Measurements from ENCODE around the gene NKPD1.

NKPD1 gene, protein sequence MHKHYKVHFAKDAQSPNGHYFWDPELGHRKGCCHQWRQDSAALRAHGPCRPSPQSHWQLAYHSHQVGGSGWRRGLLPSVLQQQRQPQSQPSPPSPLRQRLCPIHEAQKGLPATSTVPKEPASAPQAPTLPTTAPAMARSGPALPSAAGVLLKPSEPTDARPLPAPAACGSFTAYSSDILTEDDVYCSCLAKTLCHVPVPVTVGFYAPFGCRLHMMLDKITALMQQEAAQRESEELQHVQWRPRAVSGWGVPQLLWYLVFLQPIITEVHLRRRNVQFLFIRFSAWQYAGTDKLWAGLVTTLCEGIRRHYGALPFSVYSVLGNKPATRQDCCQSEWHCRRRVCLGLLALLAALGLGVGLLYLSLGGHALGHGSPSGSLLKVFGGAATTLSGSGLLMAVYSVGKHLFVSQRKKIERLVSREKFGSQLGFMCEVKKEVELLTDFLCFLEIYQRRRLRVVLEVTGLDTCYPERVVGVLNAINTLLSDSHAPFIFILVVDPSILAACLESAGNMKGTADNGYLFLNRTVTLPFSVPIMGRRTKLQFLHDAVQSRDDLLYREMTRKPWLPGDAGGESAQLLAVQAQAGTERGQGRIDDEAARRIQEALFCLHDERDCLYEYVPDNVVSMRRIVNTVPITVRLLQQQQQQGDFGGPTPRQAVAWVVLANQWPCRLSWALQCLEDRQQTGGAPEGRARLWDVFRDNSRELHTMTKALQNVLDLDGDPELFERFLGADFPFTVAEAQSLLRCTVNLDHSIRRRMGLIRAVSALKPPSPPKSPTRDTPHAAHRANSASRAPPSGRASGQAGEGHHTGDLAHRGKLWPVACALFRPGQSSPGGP

DNA sequence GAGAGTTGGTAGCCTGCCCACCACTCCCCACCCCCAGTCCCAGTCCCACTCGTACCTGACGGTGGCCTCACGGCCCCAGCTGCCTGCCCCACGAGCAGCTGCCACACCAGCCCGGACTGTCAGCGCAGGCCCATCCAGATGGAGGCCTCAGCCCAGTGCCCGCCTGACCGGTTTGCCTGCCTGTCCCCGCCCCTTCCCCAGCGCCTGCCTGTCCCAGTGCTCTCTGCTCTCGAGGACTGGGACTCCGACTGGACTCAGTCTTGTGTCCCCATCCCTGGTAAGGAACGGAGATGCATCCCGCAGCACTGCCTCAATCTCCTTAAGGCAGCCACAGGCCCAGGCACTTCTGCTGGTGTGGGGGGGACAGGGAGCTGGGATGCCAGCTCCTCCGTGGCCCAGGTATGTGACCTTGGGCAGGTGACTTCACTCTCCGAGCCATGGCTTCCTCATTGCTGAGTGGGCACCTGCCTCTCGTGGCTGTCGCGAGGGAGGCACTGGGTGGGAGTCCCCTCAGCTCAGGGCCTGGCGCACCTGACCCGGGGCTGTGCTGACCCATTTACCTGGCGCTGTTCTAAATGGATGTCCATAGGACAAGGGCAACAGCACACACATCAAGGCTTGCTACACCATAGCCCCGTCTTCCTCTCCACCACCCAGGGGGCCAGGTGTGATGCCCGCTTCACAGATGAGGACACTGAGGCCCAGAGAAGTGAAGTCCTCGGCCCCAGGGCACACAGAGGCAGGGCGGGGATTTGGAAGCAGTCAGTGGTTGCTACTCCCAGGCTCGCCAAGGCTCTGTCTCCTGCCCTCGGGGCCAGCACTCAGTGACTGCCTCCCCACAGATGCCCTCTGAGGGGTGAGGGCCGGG lies at the start of gene NKPD1:
Gene NKPD1 (minus strand): TSS at position 113 of the 868 bp plus-strand sequence. CDS start 832 bp downstream, outside the sequence.
- no peak for DNase-seq (ENCODE audit: low spot score)
- FAIRE-seq: no peak

DNA sequence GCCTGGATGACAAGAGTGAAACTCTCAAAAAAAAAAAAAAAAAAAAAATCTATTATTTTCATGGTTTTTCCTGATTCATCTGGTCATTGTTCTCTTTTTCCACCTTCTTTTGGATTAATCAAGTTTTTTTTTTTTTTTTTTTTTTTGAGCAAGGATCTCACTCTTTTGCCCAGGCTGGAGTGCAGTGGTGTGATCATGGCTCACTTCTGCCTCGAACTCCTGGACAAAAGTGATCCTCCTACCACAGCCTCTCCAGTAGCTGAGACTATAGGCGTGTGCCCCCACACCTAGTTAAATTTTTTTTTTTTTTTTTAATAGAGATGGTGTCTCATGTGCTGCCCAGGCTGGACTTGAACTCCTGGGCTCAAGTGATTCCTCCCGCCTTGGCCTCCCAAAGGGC lies 45.5 kb upstream of the NKPD1 start:
- FAIRE-seq (no peak), DNase-seq (ENCODE audit: low spot score) (no peak)

DNA sequence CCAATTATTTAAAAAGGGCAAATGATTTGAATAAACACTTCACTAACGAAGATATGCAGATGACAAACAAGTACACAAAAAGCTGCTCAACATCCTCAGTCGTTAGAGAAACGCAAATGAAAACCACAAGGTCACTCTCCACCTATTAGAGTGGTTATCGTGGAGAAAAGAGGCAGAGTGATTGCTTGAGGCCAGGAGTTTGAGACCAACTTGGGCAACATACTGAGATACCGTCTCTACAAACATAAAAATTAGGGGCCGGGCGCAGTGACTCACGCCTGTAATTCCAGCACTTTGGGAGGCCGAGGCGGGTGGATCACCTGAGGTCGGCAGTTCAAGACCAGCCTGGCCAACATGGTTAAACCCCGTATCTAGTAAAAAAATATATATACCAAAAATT lies 45.0 kb upstream of the NKPD1 start:
- FAIRE-seq: no peak

DNA sequence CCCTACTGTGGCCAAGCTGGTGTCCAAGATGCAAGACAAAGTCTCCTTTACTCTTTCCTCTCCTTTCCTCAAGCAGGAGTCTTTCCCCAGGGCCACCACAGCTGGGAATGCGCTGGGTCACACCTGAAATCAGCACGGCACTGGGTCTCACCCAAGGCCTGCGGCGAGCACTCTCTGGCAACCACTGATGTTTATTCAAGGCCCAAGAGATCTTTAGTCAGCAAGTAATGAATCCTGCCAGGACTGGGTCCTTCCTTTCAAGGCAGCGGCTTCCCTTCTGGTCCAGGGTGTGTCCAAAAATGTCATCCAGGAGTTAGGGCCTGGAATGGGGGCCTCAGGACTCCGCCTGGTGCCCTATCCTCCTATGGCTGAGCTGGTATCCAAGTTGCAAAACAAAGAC lies 41.9 kb upstream of the NKPD1 start:
- FAIRE-seq: no peak
- no peak for DNase-seq (ENCODE audit: low spot score)

More for the DNA sequence above, 45.0 kb upstream of the NKPD1 start:
- no peak for DNase-seq (ENCODE audit: low spot score)

DNA sequence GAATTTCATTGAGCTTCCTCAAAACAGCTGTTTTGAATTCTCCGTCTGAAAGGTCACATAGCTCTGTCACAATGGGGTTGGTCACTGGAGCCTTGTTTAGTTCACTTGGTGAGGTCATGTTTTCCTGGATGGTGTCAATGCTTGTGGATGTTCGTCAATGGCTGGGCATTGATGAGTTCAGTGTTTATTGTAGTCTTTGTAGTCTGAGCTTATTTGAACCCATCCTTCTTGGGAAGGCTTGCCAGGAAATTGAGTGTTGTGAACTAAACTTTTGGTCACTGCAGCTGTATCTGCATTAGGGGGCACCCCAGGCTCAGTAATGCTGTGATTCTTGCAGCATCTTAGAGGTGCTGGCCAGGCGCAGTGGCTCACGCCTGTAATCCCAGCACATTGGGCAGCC lies 39.8 kb upstream of the NKPD1 start:
- FAIRE-seq (no peak), DNase-seq (ENCODE audit: low spot score) (no peak)

DNA sequence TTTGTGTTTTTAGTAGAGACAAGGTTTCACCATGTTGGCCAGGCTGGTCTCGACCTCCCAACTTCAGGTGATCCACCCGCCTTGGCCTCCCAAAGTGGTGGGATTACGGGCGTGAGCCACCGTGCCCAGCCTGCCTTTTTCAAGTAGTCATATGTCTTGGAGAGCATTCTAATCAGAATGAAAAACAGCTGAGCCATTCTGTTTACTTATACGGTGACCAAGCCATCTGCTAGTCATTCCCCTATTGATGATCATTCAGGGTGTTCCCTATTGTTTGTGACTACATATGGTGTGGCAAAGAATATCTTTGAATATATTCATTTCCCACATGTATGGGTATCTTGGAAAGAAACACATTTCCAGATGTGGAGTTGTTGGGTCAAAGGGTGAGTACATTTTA lies 35.0 kb upstream of the NKPD1 start:
- DNase-seq (ENCODE audit: low spot score): no peak
- no peak for FAIRE-seq

DNA sequence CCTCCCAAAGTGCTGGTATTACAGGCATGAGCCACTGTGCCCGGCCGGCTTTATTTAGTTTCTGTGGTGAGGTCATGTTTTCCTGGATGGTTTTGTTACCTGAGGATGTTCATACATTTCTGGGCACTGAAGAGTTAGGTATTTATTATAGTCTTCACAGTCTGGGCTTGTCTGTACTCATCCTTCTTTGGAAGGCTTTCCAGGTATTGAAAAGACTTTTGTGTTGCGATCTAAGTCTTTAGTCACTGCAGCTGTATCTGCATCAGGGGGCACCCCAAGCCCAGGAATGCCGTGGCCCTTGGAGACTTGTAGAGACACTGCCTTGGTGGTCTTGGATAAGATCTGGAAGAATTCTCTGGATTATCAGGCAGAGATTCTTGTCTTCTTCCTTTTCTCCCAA lies 30.6 kb upstream of the NKPD1 start:
- no peak for DNase-seq (ENCODE audit: low spot score)
- FAIRE-seq: no peak

DNA sequence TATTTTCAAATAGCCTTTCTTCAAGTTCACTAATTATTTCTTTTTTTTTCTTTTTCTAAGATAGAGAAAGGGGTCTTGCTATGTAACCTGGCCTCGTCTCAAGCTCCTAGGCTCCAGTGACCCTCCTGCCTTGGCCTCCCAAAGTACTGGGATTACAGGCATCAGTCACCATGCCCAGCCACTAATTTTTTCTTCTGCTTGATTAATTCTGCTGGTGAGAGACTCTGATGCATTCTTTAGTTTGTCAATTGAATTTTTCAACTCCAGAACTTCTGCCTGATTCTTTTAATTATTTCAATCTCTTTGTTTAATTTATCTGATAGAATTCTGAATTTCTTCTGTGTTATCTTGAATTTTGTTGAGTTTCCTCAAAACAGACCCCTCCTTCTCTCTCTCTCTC lies 29.2 kb upstream of the NKPD1 start:
- no peak for DNase-seq (ENCODE audit: low spot score)
- FAIRE-seq: no peak

DNA sequence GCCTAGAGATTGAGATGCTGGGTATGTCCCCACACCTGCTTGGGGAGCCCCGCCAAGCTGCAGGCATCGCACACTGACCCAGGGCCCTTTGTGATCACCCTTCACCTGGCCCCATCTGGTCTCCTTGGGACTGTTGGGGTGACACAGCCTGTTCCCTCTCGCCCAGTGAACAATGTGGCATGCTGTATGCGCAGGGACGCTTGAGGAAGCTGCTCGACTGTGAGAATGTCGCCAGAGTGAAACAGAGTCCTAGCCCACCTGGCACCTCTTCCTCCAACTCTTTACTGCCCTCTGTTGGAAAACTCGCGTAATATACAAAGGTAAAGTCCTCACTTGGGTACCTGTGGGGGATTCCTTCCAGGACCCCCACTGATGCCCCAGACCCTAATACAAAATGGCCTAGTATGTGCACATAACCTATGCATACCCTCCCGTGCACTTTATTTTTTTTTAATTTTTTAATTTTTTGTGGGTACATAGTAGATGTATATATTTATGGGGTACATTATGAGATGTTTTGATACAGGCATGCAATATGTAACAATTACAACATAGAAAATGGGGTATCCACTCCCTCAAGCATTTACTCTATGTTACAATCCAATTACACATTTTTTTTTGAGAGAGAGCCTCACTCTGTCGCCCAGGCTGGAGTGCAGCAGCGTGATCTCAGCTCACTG lies 26.8 kb upstream of the NKPD1 start:
- DNase-seq (ENCODE audit: low spot score): no peak
- no peak for FAIRE-seq

DNA sequence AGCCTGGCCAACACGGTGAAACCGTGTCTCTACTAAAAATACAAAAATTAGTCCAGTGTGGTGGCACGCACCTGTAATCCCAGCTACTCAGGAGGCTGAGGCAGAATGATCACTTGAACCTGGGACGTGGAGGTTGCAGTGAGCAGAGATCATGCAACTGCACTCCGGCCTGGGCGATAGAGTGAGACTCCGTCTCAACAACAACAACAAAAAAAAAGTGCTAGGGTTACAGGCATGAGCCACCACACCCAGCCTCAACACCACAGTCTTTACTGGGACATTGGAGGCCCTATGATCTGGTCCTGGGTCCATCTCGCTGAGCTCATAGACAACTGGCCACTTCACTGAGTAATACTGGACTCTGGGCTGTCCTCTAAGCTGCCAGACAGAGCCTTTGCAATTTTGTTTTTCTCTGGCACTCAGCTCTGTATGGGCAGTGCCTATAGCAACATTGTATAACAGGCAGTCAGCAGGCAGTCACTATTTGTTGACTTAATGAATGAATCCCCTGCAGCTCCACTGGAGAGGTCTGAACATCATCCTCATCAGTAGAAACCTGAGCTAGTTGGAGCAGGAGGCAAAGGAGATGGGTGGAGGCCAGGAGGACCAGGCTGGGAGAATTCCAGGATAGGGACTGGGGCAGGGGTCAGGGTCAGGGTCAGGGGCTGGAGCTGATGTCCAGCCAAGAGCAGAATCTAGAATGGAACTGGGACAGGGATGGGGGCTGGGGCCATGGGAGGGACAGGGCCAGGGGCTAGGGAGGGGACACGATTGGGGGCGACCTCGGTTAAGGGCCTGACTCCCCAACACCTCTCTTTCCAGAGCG lies 25.9 kb upstream of the NKPD1 start:
- FAIRE-seq (no peak), DNase-seq (ENCODE audit: low spot score) (no peak)

DNA sequence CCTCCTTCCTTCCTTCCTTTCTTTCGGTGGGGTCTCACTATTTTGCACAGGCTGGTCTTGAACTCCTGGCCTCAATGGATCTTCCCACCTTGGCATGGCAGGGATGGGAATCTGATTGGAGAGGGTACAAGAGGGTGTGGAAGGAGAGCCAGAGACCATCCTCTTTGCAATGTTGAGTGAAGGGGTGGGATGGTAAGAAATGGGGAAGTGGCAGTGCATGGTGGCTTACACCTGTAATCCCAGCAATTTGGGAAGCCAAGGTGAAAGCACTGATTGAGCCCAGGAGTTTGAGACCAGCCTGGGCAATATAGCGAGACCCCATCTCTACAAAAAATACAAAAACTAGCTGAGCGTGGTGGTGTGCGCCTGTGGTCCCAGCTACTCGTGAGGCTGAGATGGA lies 23.3 kb upstream of the NKPD1 start:
- DNase-seq (ENCODE audit: low spot score) (no peak), FAIRE-seq (no peak)

DNA sequence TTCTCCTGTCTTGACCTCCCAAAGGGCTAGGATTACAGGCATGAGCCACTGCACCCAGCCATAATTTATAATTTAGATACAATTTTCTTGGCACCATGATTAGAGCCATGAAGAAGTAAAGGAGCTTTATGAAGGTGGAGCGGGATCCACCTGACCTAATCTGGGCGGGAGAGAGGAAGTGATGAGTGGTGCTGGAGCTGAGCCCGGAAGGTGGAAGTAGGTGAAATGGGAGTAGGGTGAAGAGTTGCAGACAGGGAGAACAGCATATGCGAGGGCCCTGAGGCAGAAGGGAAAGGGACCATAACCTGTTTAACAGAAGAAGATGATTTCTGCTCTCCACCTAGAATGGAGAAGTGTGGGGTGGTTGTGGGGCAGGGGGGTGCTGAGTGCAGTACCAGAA lies 22.0 kb upstream of the NKPD1 start:
- DNase-seq (ENCODE audit: low spot score) (no peak), FAIRE-seq (no peak)

DNA sequence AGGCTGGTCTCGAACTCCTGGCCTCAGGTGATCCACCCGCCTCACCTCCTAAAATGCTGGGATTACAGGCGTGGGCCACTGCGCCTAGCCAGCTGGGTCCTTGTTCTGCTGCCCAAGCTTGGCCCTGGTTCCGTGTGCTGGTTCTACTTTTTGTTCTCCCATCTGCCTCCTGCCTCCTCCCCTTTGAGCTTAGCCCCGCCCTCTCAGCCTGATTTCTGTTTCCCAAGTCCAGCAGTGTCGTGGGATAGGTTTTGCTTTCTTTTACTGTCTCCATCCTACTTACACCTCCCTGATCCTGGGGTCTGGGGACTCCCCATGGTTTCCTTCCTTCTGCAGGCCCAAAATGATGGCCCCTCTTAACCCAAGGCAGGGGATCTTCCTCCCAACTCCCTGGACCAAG lies 20.2 kb upstream of the NKPD1 start:
- FAIRE-seq: no peak
- DNase-seq (ENCODE audit: low spot score): no peak

DNA sequence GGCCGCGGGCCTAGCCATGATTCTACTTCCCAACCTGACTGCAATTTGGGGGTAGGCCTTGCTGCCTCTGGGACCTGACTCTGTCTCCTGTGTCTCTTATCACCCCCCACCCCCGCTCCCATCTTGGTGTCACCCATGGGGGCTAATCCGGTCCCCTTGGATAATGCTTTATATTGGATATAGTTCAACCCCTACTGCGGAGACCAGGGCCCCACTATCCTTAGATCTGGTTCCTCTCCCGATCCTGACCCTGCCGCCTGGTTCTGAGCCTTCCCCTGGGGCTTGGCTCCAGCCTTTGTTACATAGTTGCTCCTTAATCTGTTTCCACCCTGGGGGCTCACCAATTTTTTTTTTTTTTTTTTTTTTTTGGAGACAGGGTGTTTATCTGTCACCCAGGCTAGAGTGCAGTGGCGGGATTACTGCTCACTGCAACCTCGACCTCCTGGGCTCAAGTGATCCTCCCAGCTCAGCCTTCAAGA lies 19.1 kb upstream of the NKPD1 start:
- DNase-seq (ENCODE audit: low spot score) (no peak), FAIRE-seq (no peak)

DNA sequence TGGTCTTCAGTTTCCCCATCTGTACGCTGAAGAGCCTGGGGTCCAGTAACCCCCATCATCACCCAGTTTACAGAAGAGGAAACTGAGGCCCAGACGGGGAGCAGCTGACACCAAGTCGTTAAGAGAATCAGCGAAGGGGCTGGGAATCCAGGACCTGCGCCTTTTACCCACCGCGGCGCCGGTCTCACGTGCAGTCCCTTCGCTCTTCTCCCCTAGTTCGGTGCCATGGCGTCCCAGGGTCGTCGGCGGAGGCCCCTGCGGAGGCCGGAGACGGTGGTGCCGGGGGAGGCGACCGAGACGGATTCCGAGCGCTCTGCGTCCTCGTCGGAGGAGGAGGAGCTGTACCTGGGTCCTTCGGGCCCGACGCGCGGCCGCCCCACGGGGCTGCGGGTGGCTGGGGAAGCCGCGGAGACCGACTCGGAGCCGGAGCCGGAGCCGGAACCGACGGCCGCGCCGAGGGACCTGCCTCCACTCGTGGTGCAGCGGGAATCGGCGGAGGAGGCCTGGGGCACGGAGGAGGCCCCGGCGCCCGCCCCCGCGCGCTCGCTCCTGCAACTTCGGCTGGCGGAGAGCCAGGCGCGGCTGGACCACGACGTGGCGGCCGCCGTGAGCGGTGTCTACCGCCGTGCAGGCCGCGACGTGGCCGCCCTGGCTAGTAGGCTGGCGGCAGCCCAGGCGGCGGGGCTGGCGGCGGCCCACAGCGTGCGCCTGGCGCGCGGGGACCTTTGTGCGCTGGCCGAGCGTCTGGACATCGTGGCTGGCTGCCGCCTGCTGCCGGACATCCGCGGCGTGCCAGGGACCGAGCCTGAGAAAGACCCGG lies 18.5 kb upstream of the NKPD1 start:
- no peak for DNase-seq (ENCODE audit: low spot score)
- FAIRE-seq: no peak

DNA sequence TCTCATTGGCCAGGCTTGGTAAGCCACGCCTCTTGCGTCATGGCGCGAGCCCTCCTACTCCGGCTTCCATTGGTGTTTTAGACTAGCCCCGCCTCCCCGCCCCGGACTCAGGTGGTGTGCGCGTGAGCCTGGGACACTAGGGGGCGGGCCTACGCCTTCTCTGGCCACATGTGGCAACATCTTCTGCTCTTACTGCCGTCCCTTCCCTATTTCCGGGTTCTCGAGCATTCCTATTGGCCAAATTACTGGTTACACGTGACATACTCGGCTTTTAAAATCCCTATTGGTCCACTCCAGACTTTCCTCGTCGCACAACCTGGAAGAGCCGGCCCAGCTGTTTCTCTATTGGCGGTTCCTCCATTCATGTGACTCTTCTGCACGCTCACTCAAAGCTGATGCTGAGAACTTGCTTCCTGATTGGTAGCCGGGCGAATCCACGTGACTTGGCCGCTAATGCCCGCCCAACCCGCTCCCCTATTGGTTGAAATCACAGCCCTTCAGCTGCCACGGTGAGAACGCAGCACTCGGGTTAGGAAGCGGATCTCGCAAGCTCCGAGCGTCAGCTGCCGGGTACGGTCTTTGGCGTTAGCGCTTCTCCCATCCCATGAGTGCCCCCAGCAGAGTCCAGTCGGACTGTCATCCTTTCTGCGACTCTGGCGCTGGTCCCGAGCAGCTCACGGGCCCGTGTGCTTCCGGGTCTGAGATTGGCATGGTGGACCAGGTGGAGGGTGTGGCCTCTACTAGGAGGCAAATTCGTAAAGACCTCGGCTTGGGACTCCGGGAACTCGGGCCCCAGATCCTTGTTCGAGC lies 17.7 kb upstream of the NKPD1 start, which contains the start of gene BLOC1S3:
Gene BLOC1S3 (plus strand): TSS at position 523 of the 810 bp plus-strand sequence. CDS start 513 bp downstream, outside the sequence.
- FAIRE-seq (peak; percentile 96), DNase-seq (ENCODE audit: low spot score) (peak; percentile 100)

DNA sequence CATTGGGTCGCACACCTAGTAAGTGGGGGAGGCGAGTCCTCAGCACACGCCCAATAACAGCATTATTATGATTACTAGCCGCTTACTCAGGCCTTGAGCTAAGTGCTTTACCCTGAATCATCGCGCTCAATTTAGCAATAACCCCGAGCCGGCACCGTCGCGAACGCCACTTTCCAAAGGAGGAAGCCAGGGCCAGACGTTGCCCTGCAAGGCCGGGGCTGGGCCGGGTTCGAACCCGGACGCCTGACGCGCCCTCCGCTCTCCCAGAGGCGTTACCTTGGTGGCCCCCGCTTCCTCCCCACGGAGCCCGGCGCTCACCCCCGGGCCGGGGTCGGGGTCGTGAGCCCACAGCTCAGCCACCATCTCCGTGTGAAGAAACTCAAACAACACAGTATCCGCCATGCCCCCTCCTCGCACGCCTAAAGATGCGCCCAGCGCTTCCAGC lies 17.1 kb upstream of the NKPD1 start, which contains the start of gene TRAPPC6A:
Gene TRAPPC6A (minus strand): TSS at position 421 of the 445 bp plus-strand sequence. CDS start 19 bp downstream, at position 402.
- DNase-seq (ENCODE audit: low spot score): peak; percentile 50
- no peak for FAIRE-seq
